Prostate gland (tissue), 2 donors: ENCODE data around the gene FBXO45. TPM values are rescaled to one million over a fixed set of nuclear protein-coding genes. Genes with fewer than 3 reads are reported as not detected.

ENCODE experiments used
- DNase-seq: peaks from one replicate; pipeline ENCODE4 v3.0.0-alpha.2; 2019; ENCODE audit warnings: low spot score
- H3K27ac ChIP-seq, 2 donors: fragments of 200-600 bp; sonication (generic); 2 replicates each; pipeline ENCODE4 v1.5.1; 2017 to 2019
- H3K27me3 ChIP-seq: fragments of 200-600 bp; sonication (generic); replicated peaks from 2 replicates; pipeline ENCODE4 v1.5.1; 2019; ENCODE audit not compliant: insufficient read depth
- H3K36me3 ChIP-seq, 2 donors: fragments of 200-600 bp; sonication (generic); 1 replicate in 1 of 2; 2 replicates in 1 of 2; pipeline versions ENCODE4 v1.5.1 to v1.8.1; 2017 to 2019
- H3K4me1 ChIP-seq: fragments of 200-600 bp; sonication (generic); replicated peaks from 2 replicates; pipeline ENCODE4 v1.5.1; 2019
- H3K4me3 ChIP-seq, 2 donors: fragments of 200-600 bp; sonication (generic); 2 replicates each; pipeline ENCODE4 v1.5.1; 2017 to 2019
- H3K9me3 ChIP-seq: fragments of 200-600 bp; sonication (generic); 2 replicates; pipeline ENCODE4 v1.5.1; 2017
- CTCF ChIP-seq, 4 experiments: fragments of 200-600 bp in 2 of 4; fragments of 450-650 bp in 2 of 4; sonication (generic) in 2 of 4; IDR thresholded peaks; 1 replicate in 3 of 4; 2 replicates in 1 of 4; pipeline ENCODE4 v1.5.1; 2016 to 2019; ENCODE audit warnings: antibody characterized with exemption in 4 of 4, mild to moderate bottlenecking in 2 of 4, moderate library complexity in 2 of 4
- POLR2A ChIP-seq: fragments of 450-650 bp; IDR thresholded peaks from one replicate; pipeline ENCODE4 v1.6.1; 2016; ENCODE audit warnings: antibody characterized with exemption, mild to moderate bottlenecking
- POLR2AphosphoS5 ChIP-seq: sonication (generic); formaldehyde crosslinking; IDR thresholded peaks from one replicate; pipeline ENCODE4 v1.6.1; 2017; ENCODE audit warnings: antibody characterized with exemption
- WGBS: methylation state at CpG from one replicate; pipeline ENCODE4 v1.1.5; 2018; 5-methylcytosine and 5-hydroxymethylcytosine counted together
- intact Hi-C: fragments of 100-400 bp; cut with DNase I; formaldehyde crosslinking; loops from one replicate; pipeline ENCODE4 v1.14.2; 2022
- total RNA-seq, 2 donors: library from RNA; depleted of rRNA; stranded (reverse); fragments of >200 nt; gene quantifications; one replicate each; pipeline ENCODE4 v1.1.0, GENCODE V29; 2016

Gene FBXO45
- total RNA-seq, 2 donors from 2014 or later = 5.7 to 6.1 TPM

GRCh38 chr3:196620684-196621083, 52.2 kb downstream of the FBXO45 start:
- no peak for DNase-seq
- H3K9me3 ChIP-seq = no peaks in the 10 kb centered on the region
- no peak overlapping the region for H3K4me3 ChIP-seq
- no peak overlapping the region for H3K27ac ChIP-seq
- 56% methylated on average over 2 of the region's 2 CpGs for WGBS
- H3K27me3 ChIP-seq = no peaks in the 10 kb centered on the region
- no peaks in the 10 kb centered on the region for H3K4me1 ChIP-seq
- no peak for TF ChIP-seq POLR2AphosphoS5
- TF ChIP-seq CTCF (IDR thresholded peaks at IDR 0.05) = no peak
- TF ChIP-seq POLR2A = no peak
- no peaks in the 10 kb centered on the region for H3K36me3 ChIP-seq
- intact Hi-C loops = no loop called here

GRCh38 chr3:196621611-196622010, 53.2 kb downstream of the FBXO45 start:
- Histone ChIP-seq H3K27me3 (no peaks in the 10 kb centered on the region), H3K9me3 (no peaks in the 10 kb centered on the region), H3K27ac (no peak overlapping the region), H3K4me3 (no peak overlapping the region), H3K36me3 (no peaks in the 10 kb centered on the region), H3K4me1 (no peaks in the 10 kb centered on the region)
- intact Hi-C loops = no loop called here
- WGBS = 88% methylated on average over 10 of the region's 10 CpGs
- DNase-seq = no peak
- TF ChIP-seq POLR2A (no peak), CTCF (IDR thresholded peaks at IDR 0.05) (no peak), POLR2AphosphoS5 (no peak)

GRCh38 chr3:196624067-196624790, 55.8 kb downstream of the FBXO45 start:
- TF ChIP-seq POLR2A = no peak
- 73% methylated on average over 12 of the region's 12 CpGs for WGBS
- no peak overlapping the region for H3K4me3 ChIP-seq
- H3K36me3 ChIP-seq = no peaks in the 10 kb centered on the region
- intact Hi-C loops = no loop called here
- DNase-seq = no peak
- H3K27me3 ChIP-seq = no peaks in the 10 kb centered on the region
- no peaks in the 10 kb centered on the region for H3K9me3 ChIP-seq
- H3K4me1 ChIP-seq = no peaks in the 10 kb centered on the region
- H3K27ac ChIP-seq = peak overlapping the region in 1 of 2 donors; percentile 23

GRCh38 chr3:196624907-196625306, 56.4 kb downstream of the FBXO45 start:
- H3K27ac ChIP-seq = peak overlapping the region in 1 of 2 donors; percentile 23
- no peaks in the 10 kb centered on the region for H3K9me3 ChIP-seq
- 92% methylated on average over 16 of the region's 16 CpGs for WGBS
- no peaks in the 10 kb centered on the region for H3K36me3 ChIP-seq
- TF ChIP-seq CTCF (IDR thresholded peaks at IDR 0.05) (no peak), POLR2AphosphoS5 (no peak), POLR2A (no peak)
- H3K4me3 ChIP-seq = no peak overlapping the region
- H3K4me1 ChIP-seq = no peaks in the 10 kb centered on the region
- no peak for DNase-seq
- no peaks in the 10 kb centered on the region for H3K27me3 ChIP-seq
- intact Hi-C loops = no loop called here

- Histone ChIP-seq H3K27ac (no peak overlapping the region), H3K9me3 (no peaks in the 10 kb centered on the region), H3K4me1 (no peaks in the 10 kb centered on the region), H3K27me3 (no peaks in the 10 kb centered on the region), H3K4me3 (no peak overlapping the region), H3K36me3 (no peaks in the 10 kb centered on the region)
- WGBS = 84% methylated on average over 6 of the region's 6 CpGs
- DNase-seq = no peak
- intact Hi-C loops = no loop called here
- TF ChIP-seq POLR2AphosphoS5 = no peak
- TF ChIP-seq CTCF (IDR thresholded peaks at IDR 0.05) = no peak
- TF ChIP-seq POLR2A = no peak
These were observed 56.9 kb downstream of the FBXO45 start for GRCh38 chr3:196625331-196625730.
